Retinal pigment epithelial cell (primary cell): Measurements from ENCODE around the gene SERAC1.

Experiments used
- DNase-seq: peaks from one replicate; pipeline ENCODE4 v3.0.0-alpha.2; 2010; ENCODE audit warnings: low read depth
- H3K4me3 ChIP-seq: 2 replicates; pipeline ENCODE4 v1.5.1; 2011; ENCODE audit warnings: mild to moderate bottlenecking, low read length, control low read depth, moderate library complexity
- CTCF ChIP-seq: conservative IDR thresholded peaks from 2 replicates; pipeline ENCODE4 v1.5.1; 2011; ENCODE audit warnings: low read depth, low read length, control low read depth, inconsistent platforms

SERAC1 gene

DNA sequence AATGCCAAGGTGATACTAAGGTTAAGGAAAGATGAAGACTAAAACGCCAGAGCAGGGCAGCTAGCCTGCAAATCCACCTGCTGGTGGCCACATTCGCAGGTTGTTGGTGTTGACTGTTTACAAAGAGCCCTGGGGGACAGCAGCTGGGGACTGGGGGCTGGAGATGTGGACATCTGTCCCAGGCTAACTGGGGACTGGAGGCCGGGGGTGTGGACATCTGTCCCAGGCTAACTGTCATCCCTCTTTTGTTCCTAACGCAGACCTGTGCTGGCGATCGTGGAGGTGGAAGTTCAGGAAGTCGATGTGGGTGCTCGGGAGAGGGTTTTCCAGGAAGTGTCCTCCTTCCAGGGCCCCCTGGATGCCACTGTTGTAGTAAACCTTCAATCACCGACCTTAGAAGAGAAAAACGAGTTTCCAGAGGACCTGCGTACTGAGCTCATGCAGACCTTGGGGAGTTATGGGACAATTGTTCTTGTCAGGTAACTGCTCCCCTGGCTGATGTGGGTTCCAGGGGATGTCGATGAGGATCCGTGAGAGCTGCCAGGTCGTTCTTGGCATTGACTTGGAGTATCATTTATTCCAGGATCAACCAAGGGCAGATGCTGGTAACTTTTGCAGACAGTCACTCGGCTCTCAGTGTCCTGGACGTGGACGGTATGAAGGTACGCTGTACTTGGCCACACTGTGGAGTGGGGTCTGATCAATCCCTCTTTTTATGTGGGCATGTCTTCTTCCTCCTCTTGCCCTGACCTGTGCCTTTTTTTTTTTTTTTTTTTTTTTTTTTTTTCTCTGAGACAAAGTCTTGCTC lies 87.0 kb downstream of the SERAC1 start:
- H3K4me3 ChIP-seq: no peak overlapping the region
- no peak for TF ChIP-seq CTCF
- no peak for DNase-seq

DNA sequence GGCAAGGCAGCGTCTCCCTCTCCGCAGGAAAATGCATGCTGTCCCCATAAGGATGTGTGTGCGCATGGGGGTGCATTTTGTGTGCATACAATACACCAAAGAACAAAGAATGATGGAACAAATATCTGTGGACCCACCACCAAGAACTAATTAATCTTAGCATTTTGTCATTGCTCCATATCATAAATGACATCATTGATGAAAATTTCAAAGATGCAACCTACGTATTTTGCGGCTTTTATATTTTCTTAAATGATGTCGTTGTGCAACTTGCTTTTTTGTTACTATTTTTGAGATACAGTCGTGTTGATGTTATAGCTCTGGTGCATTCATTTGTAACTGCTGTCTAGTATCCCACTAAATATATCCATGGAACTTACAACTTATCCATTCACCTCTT lies 89.7 kb downstream of the SERAC1 start:
- DNase-seq: no peak
- H3K4me3 ChIP-seq: no peak overlapping the region
- no peak for TF ChIP-seq CTCF

DNA sequence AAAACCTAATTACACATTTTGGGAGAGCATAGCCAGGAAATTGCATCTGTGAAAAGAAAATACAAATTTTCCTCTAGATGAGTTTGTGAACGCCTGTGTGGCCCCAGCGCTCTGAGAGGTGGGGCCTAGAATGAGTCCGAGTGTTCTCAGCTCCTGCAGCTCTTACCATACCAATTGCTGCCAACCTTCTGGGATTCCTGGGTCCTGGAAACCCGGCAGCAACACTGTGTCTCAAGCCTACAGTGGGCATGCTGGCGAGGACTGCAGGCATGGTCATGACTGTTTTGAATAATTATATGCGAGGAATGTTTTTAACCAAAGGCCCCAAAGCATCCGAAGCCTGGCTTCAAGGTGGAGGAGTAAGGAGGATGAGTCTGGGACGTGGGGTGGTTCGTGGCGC lies 90.4 kb downstream of the SERAC1 start:
- DNase-seq: no peak
- TF ChIP-seq CTCF: no peak
- no peak overlapping the region for H3K4me3 ChIP-seq

DNA sequence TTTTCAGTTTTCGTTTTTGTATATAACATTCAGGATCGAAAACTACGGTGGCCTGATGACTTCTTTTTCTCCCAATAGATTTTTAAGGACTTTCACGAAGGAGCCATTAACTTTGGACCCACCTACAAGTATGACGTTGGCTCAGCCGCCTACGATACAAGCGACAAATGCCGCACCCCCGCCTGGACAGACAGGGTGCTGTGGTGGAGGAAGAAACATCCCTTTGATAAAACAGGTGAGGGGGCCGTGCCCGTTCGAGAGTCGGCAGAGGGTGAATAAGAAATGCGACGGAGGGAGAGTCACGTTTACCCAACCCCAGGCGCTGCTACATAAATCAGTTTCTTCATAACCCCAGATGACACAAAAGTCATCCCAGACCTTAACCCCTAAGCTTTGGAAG lies 91.5 kb downstream of the SERAC1 start:
- no peak overlapping the region for H3K4me3 ChIP-seq
- no peak for TF ChIP-seq CTCF
- DNase-seq: no peak

GRCh38 chr6:158073776-158074175 lies 94.3 kb downstream of the SERAC1 start:
- H3K4me3 ChIP-seq: no peak overlapping the region
- no peak for DNase-seq

DNA sequence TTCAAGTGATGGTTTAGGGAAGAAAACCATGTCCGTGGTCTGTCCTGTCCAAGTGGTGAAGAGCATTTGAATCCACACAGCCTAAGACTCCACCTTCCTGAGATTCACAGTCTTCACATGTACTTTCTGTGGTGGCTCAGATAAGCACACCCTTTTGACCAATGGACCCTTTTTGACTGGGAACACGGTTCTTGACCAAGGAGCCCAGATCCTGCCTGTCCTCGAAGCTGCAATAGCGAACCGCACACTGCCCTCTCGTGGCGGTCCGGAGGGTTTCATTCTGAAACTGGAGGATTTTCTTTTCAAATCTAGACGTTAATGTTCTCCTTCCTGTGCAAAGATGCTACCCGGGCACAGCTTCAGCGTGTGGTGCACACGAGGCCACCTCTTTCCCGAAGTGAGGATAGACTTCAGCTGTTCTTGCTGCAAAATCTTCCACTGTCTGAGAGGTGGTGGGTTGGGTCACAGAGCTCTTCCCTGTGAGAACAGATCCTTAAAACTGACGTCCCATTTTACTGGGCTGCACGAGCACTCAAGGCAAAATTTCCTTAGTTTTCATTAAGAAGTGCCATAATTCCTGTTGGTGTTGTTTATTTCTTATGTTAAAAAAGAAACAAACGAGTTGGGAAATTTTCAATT lies 95.9 kb downstream of the SERAC1 start:
- no peak overlapping the region for H3K4me3 ChIP-seq

More at GRCh38 chr6:158073776-158074175, 94.3 kb downstream of the SERAC1 start:
- no peak for TF ChIP-seq CTCF

More for the DNA sequence above, 95.9 kb downstream of the SERAC1 start:
- peak; percentile 85 for TF ChIP-seq CTCF
- no peak for DNase-seq
